HL-60/S4 treated with phorbol 12-myristate 13-acetate at 8.2 ng/mL for 4 days and 3 days (cell line): ENCODE results near the gene KBTBD13.

Experiments
- in situ Hi-C: fragments of 300-500 bp; cut with MboI; formaldehyde crosslinking; loops from 2 replicates; pipeline ENCODE4 v1.15.0; 2022; ENCODE audit warnings: low sequenced_read_pairs

KBTBD13 gene

GRCh38 chr15:65076486-65077290, at the start of gene KBTBD13:
Gene KBTBD13, plus strand, starts transcription at chr15:65076746. Its CDS starts 70 bp downstream, at chr15:65076816.
- in situ Hi-C loops, result no loop called here

DNA sequence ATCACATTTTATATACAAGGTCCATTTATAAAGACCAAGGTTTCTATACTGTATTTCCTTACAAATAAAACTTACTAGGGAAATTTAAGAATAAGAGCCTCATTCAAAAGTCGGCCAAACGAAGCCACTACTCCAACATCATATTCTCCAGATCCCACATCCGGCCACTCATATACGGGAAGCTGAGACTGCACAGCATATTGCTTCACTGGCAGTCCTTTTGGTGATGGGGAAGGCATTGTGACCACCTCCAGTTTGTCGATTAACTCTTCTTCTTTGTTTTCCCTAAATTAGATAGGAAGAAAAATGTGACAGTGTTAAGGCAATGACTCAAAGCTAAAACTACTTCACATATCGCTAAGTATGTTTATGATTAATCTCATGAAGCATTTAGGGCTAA, 49.8 kb upstream of the KBTBD13 start:
- in situ Hi-C loops, result loop anchor here (25.0 kb wide), 1 partner anchor 261 kb away; the partner anchor contains the start of genes PARP16 and RNU5A-1

DNA sequence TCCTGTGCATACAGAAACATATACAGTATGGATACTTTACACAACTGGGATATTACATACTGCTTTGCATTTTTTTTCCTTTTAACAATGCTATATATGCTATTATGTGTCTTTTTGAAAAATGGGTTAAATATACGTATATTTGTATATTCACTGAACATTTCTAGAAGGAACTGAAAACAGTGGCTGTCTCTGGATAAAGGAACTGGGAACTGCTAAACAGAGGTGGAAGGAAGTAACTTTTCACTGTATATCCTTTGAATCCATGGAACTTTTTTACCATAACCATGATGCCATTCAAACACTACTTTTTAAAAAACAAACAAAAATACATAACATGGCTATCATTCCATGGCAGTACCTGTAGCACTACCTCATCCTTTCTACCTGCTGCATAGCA, 49.0 kb upstream of the KBTBD13 start:
- in situ Hi-C loops, result loop anchor here (25.0 kb wide), 1 partner anchor 260 kb away; the partner anchor contains the start of genes PARP16 and RNU5A-1

GRCh38 chr15:65028338-65028737, 48.2 kb upstream of the KBTBD13 start:
- in situ Hi-C loops, result loop anchor here (25.0 kb wide), 1 partner anchor 259 kb away; the partner anchor contains the start of genes PARP16 and RNU5A-1

- in situ Hi-C loops, result loop anchor here (25.0 kb wide), 1 partner anchor 258 kb away; the partner anchor contains the start of genes PARP16 and RNU5A-1
Measured at GRCh38 chr15:65028921-65029735, 47.4 kb upstream of the KBTBD13 start, which contains the start of gene MTFMT. Gene MTFMT, minus strand, starts transcription at chr15:65029639. Its CDS starts 26 bp downstream, at chr15:65029613.

GRCh38 chr15:65029736-65030208, 46.8 kb upstream of the KBTBD13 start:
- in situ Hi-C loops, result loop anchor here (25.0 kb wide), 1 partner anchor 258 kb away; the partner anchor contains the start of genes PARP16 and RNU5A-1

DNA sequence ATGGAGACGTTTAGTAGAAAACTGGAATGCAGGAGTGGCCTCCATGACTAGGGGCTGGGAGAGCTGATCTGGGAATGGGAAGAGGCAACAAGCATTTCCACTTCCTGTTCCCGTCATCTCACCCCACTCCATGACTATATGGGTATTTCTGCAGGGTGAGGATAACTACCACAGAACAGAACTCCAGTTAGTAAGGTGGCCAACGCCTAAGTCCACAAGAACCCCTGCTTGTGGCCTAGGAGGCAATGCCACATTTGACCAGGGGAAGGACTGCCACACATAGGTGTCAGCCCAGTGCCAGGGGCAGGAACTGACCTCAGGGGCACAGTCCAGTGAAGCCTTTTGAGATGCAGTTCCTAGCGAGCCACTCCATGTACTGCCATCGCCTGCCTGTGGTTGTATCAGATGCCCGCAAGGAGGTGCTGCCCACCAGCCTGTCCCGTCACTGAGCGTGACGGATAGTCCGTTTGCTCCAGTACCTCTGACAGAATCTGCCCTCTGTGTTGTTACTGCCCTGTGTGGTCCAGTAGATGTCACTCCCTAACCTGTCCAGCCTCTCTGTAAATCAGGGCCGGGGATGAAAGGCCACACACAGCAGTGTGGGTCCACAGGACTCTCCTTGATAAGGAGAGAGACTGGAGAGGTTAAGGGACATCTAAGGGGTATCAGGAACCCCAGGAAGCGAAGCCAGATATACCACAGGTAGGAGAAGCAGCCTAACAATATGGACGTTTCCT, 43.6 kb upstream of the KBTBD13 start:
- in situ Hi-C loops, result loop anchor here (25.0 kb wide), 1 partner anchor 254 kb away; the partner anchor contains the start of genes PARP16 and RNU5A-1

- in situ Hi-C loops, result loop anchor here (25.0 kb wide), 1 partner anchor 254 kb away; the partner anchor contains the start of genes PARP16 and RNU5A-1
Measured at GRCh38 chr15:65033659-65034269, 42.8 kb upstream of the KBTBD13 start.

DNA sequence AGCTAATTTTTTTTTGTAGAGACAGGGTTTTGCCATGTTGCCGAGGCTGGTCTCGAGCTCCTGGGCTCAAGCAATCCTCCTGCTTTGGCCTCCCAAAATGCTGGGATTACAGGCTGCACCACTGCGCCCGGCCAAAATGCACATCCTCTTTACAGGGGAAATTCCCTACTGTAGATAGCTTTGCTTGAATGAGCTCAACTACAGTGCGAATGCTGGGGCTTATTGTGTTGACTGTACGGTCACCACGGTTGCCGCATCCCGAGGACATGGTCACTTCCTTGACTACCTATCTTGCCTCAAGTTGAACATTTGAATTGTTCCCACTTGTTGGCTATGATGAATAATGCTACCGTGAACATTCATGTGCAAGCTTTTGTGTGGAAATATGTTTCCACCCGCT, 41.8 kb upstream of the KBTBD13 start:
- in situ Hi-C loops, result loop anchor here (25.0 kb wide), 1 partner anchor 253 kb away; the partner anchor contains the start of genes PARP16 and RNU5A-1

DNA sequence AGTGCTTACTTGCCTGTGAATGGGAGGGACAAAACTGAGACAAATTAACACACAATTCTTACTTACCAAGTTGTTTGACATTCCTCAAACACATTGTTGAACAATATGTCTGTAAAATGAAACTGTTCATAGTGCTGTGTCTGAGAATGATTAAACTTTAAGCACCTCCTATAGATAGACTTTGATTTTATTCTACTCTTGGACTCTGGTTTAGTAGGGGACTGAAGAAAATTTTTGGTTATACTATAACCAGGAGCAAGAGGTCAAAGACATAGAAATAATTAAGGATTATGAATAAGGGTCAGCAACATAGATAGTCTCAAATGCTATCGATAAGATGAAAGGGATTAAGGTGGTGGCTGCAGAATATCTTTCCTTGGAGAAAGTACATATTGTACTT, 39.2 kb upstream of the KBTBD13 start:
- in situ Hi-C loops, result loop anchor here (25.0 kb wide), 1 partner anchor 250 kb away; the partner anchor contains the start of genes PARP16 and RNU5A-1

GRCh38 chr15:65038428-65038827, 38.1 kb upstream of the KBTBD13 start:
- in situ Hi-C loops, result loop anchor here (25.0 kb wide), 1 partner anchor 249 kb away; the partner anchor contains the start of genes PARP16 and RNU5A-1

GRCh38 chr15:65038836-65039235, 37.7 kb upstream of the KBTBD13 start:
- in situ Hi-C loops, result loop anchor here (25.0 kb wide), 1 partner anchor 248 kb away; the partner anchor contains the start of genes PARP16 and RNU5A-1

GRCh38 chr15:65040461-65040860, 36.1 kb upstream of the KBTBD13 start:
- in situ Hi-C loops, result loop anchor here (25.0 kb wide), 1 partner anchor 247 kb away; the partner anchor contains the start of genes PARP16 and RNU5A-1

- in situ Hi-C loops, result loop anchor here (25.0 kb wide), 1 partner anchor 246 kb away; the partner anchor contains the start of genes PARP16 and RNU5A-1
Measured at GRCh38 chr15:65041787-65042186, 34.8 kb upstream of the KBTBD13 start.

GRCh38 chr15:65042776-65043327, 33.7 kb upstream of the KBTBD13 start:
- in situ Hi-C loops, result loop anchor here (25.0 kb wide), 1 partner anchor 244 kb away; the partner anchor contains the start of genes PARP16 and RNU5A-1

DNA sequence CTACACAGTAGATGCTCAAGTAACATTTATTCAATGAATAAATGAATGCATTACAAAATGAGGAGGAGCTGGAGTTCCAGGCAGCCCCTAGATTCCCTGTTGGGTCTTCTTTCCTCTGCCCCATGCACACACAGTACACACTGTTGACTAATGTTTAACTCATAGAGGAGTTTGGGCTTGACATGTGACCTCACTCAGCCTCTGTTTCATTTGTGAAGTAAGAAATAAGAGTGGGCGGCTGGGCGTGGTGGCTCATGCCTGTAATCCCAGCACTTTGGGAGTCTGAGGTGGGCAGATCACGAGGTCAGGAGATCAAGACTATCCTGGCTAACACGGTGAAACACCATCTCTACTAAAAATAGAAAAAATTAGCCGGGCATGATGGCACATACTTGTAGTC, 32.3 kb upstream of the KBTBD13 start:
- in situ Hi-C loops, result loop anchor here (25.0 kb wide), 1 partner anchor 243 kb away; the partner anchor contains the start of genes PARP16 and RNU5A-1

DNA sequence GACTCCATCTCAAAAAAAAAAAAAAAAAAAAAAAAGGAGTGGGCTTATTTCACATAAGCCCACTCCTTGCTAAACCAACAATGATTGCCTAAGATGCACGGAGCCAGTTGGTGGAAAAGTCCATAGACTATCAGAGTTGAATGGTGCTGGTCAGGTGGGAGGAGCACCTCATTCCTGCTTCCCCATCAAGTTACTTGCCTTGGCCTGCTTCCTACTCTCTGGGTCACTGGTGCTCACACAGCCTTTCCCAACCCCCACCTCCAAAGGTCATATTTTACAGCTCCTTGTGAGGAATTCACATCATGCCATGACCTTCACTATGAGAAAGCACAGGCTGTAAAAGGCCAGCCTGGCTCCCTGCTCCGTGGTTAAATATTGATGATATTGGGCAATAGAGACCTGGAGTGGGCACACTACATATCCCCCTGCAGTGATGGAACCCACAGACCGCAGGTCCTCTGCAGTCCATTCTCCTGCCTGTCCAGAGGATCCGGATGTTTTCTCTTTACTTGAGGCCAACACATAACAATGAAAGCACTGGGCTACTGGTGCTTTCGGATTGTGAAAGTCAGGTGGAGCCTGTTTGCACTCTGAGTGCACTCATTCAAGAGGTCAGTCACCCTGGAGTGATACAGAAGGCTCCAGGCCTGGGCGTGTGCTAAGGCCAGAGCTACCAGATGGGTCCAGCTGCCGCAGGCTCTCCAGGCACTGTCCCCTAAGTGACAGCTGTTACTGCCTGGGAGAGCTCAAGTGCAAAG, 31.6 kb upstream of the KBTBD13 start, which contains the start of gene SLC51B:
Gene SLC51B (plus strand): TSS at position 664 of the 758 bp plus-strand sequence. CDS start 4,618 bp downstream, outside the sequence.
- in situ Hi-C loops, result loop anchor here (25.0 kb wide), 1 partner anchor 242 kb away; the partner anchor contains the start of genes PARP16 and RNU5A-1

DNA sequence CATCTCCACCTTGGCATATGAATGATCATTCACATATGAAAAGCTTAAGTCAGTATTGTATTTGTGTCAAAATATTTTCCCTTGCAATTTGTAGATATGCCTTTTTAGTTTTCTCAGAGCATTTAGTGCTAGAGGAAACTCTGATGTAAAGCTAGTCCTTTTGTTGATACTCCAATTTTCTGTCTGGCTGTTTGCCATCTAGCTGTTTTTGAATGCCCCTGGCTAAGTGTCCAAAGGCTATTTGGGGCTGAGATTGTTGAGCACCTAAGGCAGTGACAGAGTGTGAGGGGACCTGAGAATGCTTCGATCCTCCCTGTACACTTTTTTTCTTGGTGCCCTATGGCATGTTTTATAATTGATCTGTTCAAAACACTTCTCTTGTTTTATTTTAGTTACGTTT, 28.3 kb upstream of the KBTBD13 start:
- in situ Hi-C loops, result loop anchor here (25.0 kb wide), 1 partner anchor 239 kb away; the partner anchor contains the start of genes PARP16 and RNU5A-1
